K562 (cell line): ENCODE data around the gene ZDHHC8. TPM values are rescaled to one million over a fixed set of nuclear protein-coding genes. Genes with fewer than 3 reads are reported as not detected.

Experiments used
- ERF ChIP-seq: fragments of 450-650 bp; formaldehyde crosslinking; IDR thresholded peaks from 2 replicates; pipeline ENCODE4 v1.4.0; 2020; ENCODE audit warnings: mild to moderate bottlenecking, mixed read lengths
- ILK ChIP-seq: fragments of 450-650 bp; IDR thresholded peaks from 2 replicates; pipeline ENCODE4 v1.6.1; 2016; ENCODE audit warnings: missing genetic modification characterization, low read depth, mild to moderate bottlenecking, missing compliant biosample characterization, moderate library complexity, borderline replicate concordance
- KDM2B ChIP-seq: fragments of 250-450 bp; sonication (Bioruptor Pico); IDR thresholded peaks from 2 replicates; pipeline ENCODE4 v1.8.0; 2021; ENCODE audit warnings: mild to moderate bottlenecking, moderate library complexity
- KLF10 ChIP-seq: fragments of 250-450 bp; sonication (Bioruptor Pico); IDR thresholded peaks from 2 replicates; pipeline ENCODE4 v1.6.1; 2021; ENCODE audit warnings: matching md5 sums
- KLF13 ChIP-seq: fragments of 450-650 bp; IDR thresholded peaks from 2 replicates; pipeline ENCODE4 v1.6.1; 2016; ENCODE audit warnings: missing genetic modification characterization, low read depth, mild to moderate bottlenecking, missing compliant biosample characterization, moderate library complexity, borderline replicate concordance
- RBBP5 ChIP-seq: fragments of 200-600 bp; sonication (generic); IDR thresholded peaks from 2 replicates; pipeline ENCODE4 v1.6.1; 2012; ENCODE audit warnings: borderline replicate concordance, mild to moderate bottlenecking, low read length, control low read depth, inconsistent platforms; ENCODE audit not compliant: insufficient read depth, poor library complexity, severe bottlenecking
- RBFOX2 ChIP-seq: fragments of 200-400 bp; formaldehyde crosslinking; IDR thresholded peaks from 2 replicates; pipeline ENCODE4 v1.6.1; 2017; ENCODE audit warnings: low read depth, mild to moderate bottlenecking, low read length, moderate library complexity
- STAG1 ChIP-seq: sonication (generic); formaldehyde crosslinking; IDR thresholded peaks from 2 replicates; pipeline ENCODE4 v1.5.0; 2020; ENCODE audit warnings: missing genetic modification reagents, borderline replicate concordance
- XRCC3 ChIP-seq: fragments of 450-650 bp; IDR thresholded peaks from 2 replicates; pipeline ENCODE4 v1.6.1; 2017; ENCODE audit warnings: mild to moderate bottlenecking, moderate library complexity
- XRCC4 ChIP-seq: IDR thresholded peaks from one replicate; pipeline ENCODE4 v1.6.1; 2011; ENCODE audit not compliant: insufficient read depth, insufficient read length; ENCODE audit errors: extremely low read depth
- ZC3H11A ChIP-seq: IDR thresholded peaks from 2 replicates; pipeline ENCODE4 v1.6.1; 2012; ENCODE audit warnings: low read depth, low read length, improper control_type of control experiment
- ZFP30 ChIP-seq: fragments of 250-450 bp; sonication (Bioruptor Pico); IDR thresholded peaks from 2 replicates; pipeline ENCODE4 v1.8.0; 2022; ENCODE audit warnings: moderate library complexity, mild to moderate bottlenecking, inconsistent platforms, borderline replicate concordance
- ZNF146 ChIP-seq: IDR thresholded peaks from one replicate; pipeline ENCODE4 v1.6.1; 2018; ENCODE audit warnings: missing compliant biosample characterization; ENCODE audit not compliant: unreplicated experiment
- polyA plus RNA-seq, 8 experiments: library from polyadenylated mRNA; depleted of rRNA in 4 of 8; stranded (reverse) in 5 of 8; unstranded in 3 of 8; fragments of >200 nt; fragmentation: Nextera tagmentation in 2 of 8; fragmentation: Illumina TruSeq in 1 of 8; extraction: Ambion mirVana in 2 of 8; extraction: Trizol in 1 of 8; gene quantifications; 2 replicates each; pipeline versions ENCODE4 v1.2.1 to v1.2.3, GENCODE V29; 2011 to 2014; ENCODE audit warnings: inconsistent platforms in 1 of 8, missing spikeins in 1 of 8
- total RNA-seq, 7 experiments: library from RNA; depleted of rRNA in 6 of 7; stranded (reverse); fragments of >200 nt in 6 of 7; fragmentation: Illumina TruSeq in 2 of 7; extraction: Trizol in 2 of 7; gene quantifications; 2 replicates each; pipeline versions ENCODE4 v1.2.1 to v1.2.3, GENCODE V29; 2011 to 2021; ENCODE audit warnings: low replicate concordance in 1 of 7
- TF ChIP-seq, protein P1 (sequence below): IDR thresholded peaks from 3 replicates; pipeline ENCODE4 v1.6.1; 2011; ENCODE audit warnings: borderline replicate concordance, mild to moderate bottlenecking, moderate library complexity; ENCODE audit not compliant: insufficient read length; ENCODE audit errors: extremely low read depth
- TF ChIP-seq, protein P2 (sequence below): fragments of 250-450 bp; sonication (Bioruptor Pico); IDR thresholded peaks from 2 replicates; pipeline ENCODE4 v1.4.0; 2020; ENCODE audit warnings: mild to moderate bottlenecking, moderate library complexity, borderline replicate concordance
- TF ChIP-seq, protein P3 (sequence below), 2 experiments: fragments of 450-650 bp; IDR thresholded peaks; 2 replicates each; pipeline ENCODE4 v1.6.1; 2016
- TF ChIP-seq, protein P4 (sequence below): fragments of 450-650 bp; IDR thresholded peaks from 2 replicates; pipeline ENCODE4 v1.6.1; 2016; ENCODE audit warnings: antibody characterized with exemption

The ZDHHC8 gene
- total and polyA plus RNA-seq, 9 of the 15 experiments (the other 6 are each of a cell fraction or from before 2014, with no cell fraction given), result 0.04 to 109 (median 16.4) TPM

DNA sequence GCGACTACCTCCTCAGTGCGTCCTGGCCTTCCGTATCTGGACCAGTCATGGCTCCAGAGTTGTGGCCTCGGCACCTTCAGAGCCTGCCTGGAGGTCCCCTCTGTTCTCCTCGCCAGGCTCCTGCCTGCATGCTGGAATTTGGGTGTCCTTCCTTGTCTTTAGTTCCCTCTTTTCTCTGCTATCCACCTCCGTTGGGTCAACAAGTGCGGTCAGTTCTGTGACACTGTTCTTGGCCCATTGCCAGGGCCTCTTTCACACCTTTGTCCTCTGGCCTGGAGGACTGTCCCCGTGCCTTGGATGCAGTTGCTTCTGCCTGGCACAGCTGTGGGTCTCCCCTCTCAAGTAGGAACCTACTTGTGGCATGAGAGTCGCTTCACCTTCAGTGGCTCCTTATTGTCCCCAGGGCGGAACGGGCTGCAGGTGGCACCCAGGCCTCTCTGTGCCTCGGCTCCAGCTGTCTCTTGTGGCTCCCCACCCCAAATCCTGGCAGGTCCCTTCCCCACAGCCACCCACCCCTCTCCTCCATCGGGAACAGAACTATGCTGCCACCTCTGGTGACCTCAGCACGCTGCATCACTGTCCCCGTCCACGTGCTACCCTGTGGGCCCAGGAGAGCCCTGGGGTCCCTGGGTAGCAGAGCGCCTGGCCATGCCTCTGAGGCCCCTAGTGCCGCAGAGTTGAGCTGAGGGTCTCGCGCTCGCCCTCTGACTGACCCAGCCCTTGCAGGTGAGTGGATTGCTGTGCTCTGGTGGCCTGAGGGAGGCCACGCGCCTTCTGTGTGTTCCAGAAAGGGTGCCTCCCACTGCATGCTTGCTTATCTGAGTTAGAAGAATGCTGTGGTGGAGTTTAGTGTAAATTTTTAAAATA is 46.8 kb upstream of the ZDHHC8 start (continued):
- TF ChIP-seq, protein P1, sequence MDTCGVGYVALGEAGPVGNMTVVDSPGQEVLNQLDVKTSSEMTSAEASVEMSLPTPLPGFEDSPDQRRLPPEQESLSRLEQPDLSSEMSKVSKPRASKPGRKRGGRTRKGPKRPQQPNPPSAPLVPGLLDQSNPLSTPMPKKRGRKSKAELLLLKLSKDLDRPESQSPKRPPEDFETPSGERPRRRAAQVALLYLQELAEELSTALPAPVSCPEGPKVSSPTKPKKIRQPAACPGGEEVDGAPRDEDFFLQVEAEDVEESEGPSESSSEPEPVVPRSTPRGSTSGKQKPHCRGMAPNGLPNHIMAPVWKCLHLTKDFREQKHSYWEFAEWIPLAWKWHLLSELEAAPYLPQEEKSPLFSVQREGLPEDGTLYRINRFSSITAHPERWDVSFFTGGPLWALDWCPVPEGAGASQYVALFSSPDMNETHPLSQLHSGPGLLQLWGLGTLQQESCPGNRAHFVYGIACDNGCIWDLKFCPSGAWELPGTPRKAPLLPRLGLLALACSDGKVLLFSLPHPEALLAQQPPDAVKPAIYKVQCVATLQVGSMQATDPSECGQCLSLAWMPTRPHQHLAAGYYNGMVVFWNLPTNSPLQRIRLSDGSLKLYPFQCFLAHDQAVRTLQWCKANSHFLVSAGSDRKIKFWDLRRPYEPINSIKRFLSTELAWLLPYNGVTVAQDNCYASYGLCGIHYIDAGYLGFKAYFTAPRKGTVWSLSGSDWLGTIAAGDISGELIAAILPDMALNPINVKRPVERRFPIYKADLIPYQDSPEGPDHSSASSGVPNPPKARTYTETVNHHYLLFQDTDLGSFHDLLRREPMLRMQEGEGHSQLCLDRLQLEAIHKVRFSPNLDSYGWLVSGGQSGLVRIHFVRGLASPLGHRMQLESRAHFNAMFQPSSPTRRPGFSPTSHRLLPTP, result no peak
- TF ChIP-seq ZC3H11A (no peak; the same call in 1 of the 2 replicates), ILK (tag) (no peak), ERF (CRISPR knock-in tag) (peak; percentile 94), RBFOX2 (no peak), ZNF146 (CRISPR knock-in tag) (no peak), STAG1 (CRISPR knock-in tag) (no peak), ZFP30 (CRISPR knock-in tag) (no peak), RBBP5 (peak; percentile 16), KDM2B (no peak), KLF13 (tag) (peak; percentile 74; the same call in 1 of the 2 replicates), XRCC3 (no peak), KLF10 (no peak), XRCC4 (no peak)
- TF ChIP-seq, protein P2, sequence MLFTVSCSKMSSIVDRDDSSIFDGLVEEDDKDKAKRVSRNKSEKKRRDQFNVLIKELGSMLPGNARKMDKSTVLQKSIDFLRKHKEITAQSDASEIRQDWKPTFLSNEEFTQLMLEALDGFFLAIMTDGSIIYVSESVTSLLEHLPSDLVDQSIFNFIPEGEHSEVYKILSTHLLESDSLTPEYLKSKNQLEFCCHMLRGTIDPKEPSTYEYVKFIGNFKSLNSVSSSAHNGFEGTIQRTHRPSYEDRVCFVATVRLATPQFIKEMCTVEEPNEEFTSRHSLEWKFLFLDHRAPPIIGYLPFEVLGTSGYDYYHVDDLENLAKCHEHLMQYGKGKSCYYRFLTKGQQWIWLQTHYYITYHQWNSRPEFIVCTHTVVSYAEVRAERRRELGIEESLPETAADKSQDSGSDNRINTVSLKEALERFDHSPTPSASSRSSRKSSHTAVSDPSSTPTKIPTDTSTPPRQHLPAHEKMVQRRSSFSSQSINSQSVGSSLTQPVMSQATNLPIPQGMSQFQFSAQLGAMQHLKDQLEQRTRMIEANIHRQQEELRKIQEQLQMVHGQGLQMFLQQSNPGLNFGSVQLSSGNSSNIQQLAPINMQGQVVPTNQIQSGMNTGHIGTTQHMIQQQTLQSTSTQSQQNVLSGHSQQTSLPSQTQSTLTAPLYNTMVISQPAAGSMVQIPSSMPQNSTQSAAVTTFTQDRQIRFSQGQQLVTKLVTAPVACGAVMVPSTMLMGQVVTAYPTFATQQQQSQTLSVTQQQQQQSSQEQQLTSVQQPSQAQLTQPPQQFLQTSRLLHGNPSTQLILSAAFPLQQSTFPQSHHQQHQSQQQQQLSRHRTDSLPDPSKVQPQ (CRISPR knock-in tag), result peak; percentile 53; the same call in 1 of the 2 replicates
- TF ChIP-seq, protein P3, sequence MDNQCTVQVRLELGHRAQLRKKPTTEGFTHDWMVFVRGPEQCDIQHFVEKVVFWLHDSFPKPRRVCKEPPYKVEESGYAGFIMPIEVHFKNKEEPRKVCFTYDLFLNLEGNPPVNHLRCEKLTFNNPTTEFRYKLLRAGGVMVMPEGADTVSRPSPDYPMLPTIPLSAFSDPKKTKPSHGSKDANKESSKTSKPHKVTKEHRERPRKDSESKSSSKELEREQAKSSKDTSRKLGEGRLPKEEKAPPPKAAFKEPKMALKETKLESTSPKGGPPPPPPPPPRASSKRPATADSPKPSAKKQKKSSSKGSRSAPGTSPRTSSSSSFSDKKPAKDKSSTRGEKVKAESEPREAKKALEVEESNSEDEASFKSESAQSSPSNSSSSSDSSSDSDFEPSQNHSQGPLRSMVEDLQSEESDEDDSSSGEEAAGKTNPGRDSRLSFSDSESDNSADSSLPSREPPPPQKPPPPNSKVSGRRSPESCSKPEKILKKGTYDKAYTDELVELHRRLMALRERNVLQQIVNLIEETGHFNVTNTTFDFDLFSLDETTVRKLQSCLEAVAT (IDR thresholded peaks at IDR 0.05), result no peak
- TF ChIP-seq, protein P4, sequence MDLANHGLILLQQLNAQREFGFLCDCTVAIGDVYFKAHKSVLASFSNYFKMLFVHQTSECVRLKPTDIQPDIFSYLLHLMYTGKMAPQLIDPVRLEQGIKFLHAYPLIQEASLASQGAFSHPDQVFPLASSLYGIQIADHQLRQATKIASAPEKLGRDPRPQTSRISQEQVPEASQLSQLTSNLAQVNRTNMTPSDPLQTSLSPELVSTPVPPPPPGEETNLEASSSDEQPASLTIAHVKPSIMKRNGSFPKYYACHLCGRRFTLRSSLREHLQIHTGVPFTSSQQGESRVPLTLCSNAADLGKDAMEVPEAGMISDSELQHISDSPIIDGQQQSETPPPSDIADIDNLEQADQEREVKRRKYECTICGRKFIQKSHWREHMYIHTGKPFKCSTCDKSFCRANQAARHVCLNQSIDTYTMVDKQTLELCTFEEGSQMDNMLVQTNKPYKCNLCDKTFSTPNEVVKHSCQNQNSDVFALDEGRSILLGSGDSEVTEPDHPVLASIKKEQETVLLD, result no peak
